DMS153 (cell line): ENCODE results near the gene CAMK1D.

ENCODE experiments used
- DNase-seq: peaks from one replicate; lab custom pipeline; 2025; lab: John Stamatoyannopoulos, UW

CAMK1D gene

DNA sequence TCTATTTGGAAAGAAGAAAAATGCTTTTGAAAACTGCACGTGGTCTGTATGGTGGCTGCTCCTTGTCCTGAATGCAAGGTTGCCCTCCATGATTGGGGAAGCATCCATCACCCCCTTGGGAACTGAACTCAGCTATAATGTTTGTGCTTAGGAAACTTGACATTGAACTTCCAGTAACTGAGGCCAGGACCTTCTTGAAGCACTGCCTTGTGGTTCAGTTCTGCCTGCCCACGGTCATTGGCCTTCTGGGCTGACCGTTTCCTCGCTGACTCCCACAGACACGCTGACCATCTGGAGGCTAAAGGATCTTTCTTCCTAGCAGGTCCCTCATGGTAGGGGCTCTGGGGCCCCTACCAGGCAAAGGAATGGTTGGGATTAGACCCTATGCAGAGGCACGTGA, 247.8 kb downstream of the CAMK1D start:
- DNase-seq: no peak

DNA sequence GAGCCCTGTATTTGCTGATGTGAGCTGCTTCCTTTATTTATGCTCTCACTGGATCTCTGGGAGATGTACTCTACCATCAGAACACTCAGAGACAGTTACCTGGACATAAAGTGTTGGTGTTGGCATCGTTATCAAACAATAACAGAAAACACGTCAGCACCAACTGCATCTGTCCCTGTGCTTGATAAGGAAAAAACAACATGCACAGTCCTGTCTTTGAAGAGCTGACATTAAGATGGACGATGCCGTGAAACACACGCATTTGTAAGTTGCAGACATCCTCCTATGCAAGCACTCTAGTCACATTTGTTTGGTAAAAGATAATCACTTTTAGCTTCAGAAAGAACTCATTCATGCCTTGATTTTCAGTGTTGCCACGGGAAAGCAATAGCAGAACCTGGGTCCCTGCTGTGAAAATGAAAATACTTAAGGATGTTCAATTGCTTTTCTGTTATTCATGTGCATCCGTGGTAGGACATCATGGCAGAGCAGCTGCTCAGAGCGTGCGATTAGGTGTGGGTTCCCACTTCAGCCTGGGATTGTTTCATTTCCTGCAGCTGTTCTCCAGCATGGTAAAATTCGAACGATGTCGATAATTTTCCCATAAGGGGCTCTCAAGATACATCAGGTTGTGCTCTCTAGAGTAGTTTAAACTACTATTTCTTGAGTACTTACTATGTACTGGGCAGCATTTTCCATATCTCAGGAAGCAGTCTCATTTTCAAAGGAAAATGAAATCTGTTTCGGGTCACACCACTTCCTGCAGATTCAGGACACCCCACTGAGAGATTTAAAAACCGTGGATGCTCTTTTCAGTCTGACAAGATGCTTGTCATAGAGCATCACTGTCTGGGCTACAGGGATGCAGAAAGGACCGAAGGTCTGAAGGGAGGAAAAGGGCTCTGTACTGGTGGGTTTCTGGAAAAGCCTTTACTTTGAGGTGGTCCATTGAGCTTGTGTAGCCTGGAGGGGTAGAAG, 248.7 kb downstream of the CAMK1D start:
- DNase-seq: peak; percentile 56

DNA sequence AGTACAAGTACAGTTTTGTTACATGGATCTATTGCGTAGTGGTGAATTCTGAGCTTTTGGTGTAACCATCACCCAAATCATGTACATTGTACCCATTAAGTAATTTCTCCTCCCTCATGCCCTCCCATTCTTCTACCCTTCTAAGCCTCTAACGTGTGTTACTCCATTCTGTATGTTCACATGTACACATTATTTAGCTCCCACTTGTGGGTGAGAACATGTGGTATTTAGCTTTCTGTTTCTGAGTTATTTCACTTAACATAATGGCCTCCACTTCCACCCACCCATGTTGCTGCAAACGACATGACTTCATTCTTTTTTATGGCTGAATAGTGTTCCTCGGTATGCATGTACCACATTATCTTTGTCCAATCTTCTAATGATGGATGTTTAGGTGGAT, 251.3 kb downstream of the CAMK1D start:
- DNase-seq: no peak

DNA sequence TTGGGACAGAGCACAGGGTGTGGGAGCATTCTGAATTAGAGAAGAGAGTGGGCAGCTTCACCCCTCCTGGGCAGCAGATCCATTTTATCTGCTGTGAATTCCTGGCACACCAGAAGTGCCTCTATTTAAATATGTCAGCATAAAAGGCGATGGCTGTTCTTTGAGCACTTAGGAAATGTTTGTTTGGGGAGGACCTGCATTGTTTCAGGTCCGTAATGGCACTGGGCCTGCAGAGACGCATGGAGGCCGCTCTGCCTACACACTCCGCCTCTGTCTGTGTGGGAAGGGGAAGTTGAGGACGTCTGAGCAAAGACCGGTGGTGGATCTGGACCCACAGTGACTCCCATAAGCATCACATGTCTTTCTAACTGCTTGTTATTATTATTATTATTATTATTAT, 253.2 kb downstream of the CAMK1D start:
- peak; percentile 19 for DNase-seq

DNA sequence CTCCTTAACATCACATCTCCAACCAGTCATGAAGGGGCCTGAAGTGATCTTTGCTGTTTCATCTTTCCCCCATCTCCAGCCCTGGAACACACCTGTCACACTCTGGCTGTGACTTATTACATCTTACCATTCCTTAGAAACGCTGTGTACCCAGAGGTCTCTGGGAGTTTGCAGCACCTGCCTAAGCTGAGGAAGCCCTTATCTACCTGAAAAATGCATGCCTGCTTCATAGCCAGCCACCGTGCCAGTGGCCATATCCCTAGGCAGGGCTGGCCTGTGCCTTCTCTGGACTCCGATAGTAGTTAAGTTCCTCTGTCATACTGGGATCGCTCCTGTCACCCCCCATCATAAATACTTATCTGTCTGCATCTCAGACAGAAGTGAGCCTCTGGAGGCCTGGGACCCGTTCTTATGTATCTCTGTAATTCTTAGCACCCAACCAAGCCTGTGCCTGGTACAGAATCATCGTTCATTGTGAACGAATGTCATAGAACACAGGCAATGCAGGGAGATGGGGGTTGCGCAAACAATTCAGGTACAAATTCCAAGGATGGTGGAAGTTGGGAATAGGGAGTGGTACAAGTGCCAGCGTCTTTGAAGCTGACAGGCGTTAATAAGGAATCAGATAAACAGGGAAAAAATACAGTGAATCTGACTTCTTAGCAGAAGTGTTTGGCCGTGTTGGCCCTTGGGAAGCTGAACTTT, 254.6 kb downstream of the CAMK1D start:
- no peak for DNase-seq

DNA sequence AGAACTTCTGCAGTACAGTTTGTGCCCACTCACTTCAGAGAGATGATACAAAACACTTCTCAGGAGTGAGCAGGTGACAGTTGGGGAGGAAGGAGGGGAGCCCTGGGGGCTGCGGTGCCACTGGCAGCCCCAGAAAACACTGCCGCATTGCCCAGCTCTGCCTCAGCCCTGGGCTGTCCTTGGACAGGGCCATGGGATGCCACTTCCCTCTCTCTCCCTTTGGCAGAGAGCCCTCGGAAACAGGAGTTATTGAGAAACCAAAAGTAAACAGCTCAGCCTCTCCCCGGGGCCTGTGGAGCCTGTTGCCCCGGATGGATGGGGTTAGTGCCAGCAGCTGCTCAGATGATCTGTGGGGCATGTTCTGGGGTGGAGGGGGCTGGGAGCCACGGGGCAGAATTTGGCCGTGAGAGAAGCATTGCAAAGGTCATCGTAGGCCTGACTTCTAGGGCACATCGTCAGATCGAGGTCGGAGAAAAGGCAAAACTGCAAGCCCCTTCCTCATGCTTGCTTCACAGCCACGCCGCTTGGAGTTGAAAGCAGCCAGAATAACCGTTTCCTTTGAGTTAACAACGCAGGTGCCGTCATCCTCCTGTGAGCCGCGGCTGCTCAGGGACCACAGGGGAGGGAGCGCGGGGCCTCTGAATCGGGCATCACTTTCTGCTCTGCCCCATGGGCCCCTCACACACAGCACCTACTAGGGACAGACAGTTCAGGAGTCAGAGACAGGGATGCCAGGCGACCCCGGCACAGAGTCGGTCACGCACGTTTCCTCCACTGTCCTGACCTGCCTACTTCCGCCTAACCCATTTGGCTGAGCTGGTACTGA, 256.4 kb downstream of the CAMK1D start:
- DNase-seq: peak; percentile 79

DNA sequence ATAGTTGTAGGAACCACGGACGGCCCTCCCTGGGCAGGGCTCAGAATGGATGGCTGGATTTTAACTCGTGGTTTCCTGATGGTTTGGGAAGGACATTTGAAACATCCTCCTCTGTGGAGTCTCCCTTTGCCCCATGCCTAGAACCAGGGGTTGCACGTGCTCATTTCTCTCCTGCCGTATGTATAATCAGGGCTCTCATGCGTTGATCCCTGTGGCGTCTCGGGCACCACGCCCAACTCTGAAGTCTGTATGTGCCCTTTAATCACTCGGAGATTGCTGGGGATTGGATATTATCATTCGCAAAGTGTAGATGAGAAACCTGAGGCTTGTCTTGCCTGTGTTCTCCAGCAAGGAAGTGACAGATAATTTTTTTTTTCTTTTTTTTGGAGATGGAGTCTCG, 257.1 kb downstream of the CAMK1D start:
- no peak for DNase-seq

DNA sequence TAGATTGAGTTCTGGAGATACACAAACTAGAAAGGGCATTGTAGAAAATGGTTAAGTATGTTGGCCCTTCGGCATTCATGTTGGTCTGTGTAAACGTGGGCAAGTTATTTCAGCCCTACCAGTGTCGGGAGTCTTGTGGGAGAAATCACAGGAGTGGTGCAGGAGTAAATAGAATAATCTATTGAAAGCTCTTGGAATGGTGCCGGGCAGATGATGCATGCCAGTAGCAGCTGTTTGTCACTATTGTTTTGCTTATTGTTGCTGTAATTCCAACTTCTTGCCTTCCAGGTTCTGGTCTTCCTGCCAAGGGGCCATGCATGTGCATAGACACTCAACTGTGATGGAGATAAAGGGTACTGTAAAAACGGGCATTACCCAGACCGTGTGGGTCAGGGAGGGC, 259.4 kb downstream of the CAMK1D start:
- peak; percentile 16 for DNase-seq

DNA sequence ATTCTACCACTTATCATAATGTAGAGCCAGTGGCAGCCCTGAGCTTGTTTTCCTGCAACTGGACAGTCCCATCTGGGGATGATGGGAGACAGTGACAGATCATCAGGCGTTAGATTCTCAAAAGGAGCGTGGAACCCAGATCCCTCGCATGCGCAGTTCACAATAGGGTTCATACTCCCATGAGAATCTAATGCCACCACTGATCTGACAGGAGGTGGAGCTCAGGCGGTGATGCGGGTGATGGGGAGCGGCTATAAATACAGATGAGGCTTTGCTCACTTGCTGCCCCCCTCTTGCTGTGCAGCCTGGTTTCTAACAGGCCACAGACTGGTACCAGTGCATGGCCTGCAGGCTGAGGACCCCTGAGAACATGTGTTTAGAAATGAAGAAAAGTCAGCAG, 260.1 kb downstream of the CAMK1D start:
- DNase-seq: no peak

DNA sequence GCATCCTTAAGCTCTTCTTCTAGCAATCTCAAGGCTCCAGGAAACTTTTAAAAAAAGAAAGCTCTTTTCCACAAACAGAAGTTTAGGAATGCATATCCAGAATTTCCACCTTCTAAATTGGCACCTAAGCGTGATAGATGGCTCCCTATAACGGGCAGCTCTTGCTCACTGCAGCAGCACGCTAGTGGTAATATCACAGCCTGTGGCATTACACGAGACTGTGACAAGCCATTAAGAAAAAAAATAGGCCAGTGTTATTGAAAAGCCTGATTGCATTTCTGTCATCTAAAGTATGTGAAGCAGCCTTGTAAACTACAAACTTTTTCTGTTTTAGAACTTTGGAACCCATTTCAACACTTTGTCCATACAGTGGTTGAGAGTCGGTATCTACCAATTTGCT, 263.8 kb downstream of the CAMK1D start:
- DNase-seq: no peak

DNA sequence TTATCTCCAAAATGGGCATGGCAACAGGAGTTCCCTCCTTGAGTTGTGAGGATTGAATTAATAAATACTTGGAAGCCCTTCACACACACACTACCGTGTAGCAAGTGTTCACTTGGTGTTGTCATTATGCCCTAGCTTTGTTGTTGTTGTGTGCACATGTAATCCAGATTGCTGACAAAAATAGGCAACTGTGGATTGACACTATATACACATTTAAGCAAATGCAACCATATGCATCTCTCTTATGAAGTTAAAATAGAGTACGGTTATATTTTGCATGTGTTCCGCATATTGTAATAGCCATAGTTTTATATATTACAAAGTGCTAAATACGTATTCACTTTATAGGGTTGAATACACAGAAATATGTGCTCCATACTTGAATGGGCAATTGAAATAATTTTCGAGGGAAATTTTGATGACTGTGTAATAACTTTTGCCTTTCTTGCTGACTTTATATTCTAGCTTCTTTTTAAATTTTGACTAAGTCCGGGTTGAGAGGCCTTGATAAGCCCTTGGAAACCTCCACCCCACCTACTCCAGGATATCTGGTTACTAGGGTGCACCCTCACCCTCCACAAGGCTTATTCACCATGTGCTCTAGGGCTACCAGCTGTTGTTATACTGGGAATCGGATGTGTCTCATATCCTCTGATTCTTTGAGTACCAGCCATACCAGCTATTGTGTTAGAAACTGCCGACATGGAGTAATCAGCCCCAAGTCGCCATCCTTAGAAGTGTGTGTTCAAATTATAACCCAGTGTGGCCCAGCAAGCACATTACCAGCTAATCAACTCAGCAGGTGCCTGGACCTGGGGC, 265.0 kb downstream of the CAMK1D start:
- peak; percentile 12 for DNase-seq

DNA sequence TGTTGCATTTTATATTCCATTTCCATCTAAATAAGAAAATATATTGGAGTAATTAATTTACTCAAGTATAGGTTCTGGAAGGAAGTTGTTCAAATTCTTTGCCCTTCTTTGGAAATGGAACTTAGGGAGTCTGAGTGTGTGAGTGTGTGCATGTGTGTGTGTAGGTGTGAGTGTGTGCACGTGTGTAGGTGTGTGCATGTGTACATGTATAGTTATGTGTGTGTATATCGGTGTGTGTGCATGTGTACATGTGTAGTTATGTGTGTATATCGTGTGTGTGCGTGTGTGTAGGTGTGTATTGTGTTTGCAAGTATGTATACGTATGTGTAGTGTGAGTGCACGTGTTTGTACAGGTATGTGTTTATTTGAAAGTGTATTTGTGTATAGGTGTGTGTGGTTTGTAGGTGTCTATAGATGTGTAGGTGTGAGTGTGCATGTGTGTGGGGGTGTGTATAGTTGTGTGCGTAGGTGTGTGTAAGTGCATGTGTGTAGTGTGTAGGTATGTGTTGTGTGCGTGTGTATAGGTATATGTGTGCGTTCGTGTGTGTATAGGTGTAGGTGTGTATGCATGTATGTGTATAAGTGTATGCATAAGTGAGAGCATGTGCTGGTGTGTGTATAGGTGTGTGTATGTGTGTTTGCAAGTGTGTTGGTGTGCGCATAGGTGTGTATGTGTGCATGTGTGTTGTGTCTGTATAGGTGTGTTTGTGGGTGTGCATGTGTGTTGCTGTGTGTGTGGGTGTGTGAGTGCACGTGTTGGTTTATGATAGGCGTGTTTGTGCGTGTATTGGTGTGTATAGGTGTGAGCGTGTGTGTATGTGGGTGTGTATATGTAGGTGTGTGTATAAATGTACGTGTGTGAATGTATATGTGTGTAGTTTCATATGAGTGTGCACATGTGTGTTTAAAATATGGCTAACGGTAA, 266.2 kb downstream of the CAMK1D start:
- no peak for DNase-seq

DNA sequence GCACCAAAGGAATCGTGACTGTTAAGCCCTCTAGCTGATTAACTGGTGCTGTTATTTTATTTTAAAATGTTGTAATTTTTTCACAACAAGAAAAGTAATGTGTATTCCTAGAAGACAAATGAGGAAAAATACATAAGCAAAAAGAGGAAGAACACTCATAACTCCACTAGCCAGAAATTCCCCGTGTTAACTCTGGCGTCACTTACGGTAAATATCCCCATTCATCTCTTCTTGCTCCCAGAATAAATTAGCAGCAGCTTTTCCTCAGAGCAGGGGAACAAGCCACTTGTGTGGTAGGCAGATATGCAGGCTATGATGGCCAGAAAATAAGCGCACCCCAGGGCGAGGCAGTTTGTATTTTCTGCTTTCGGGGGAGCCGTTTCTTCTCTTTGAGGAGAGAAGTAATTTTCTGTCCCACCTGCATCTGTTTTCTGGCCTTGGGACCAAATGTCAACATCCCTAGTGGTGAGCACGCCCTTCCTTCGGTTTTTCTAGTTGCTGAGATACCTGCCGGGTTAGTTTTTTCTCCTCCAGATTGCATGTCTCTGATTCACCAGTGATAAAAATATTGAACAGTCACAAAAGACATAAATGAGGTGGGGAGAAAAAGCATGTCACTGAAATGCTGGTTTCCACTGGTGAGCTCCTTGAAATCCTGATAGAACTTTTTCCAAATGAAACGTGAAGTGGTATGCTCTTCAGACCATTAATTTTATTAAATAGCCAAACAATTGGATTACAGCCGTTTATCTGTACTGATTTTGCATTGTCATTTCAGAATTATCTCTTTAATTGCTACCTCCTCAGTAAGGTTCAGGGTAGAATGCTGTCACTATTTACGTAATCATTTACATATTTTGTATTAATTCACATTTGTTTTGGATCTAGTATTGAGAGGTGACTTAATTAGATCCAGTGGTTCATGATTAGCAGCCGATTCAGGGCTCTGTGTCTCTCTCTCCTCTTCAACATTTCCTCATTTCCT, 268.1 kb downstream of the CAMK1D start:
- peak; percentile 8 for DNase-seq

DNA sequence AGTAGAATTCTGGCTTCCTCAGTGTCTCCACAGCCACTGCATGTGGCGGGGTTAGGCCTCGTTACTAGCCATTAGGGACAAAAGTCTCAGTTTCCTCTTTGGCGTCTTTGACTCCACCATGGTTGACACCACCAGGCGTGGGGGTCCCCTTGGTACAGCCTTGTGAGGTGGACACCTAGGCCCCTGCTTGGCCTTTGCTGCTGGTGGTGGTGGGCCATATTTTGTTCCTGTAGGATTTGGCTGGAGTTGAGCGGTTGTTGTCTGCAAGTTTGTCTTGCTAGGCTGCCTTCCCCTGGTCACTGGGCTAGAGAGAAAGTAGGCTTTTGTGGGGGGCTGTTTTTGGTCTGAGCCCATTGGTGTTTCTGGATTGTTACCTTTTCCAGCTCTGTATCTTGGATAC, 272.7 kb downstream of the CAMK1D start:
- no peak for DNase-seq

DNA sequence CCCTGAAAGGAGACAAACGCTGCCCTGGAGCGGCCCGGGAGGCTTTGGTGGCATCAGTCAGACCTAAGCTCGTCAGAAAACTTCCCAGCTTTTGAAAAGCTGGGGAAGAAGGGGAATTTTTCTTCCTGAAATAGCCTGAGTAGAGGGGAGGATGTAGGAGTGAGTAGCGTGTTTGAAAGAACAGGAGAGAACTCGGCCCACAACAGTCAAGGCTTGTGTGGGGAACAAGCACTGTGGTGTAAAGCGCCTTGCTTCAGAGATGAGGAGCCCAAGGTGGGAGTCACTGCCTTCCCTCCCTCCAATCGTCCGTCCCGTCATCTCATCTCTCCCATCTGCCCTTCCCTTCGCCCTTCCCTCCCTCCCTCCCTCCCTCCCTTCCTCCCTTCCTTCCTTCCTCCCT, 273.3 kb downstream of the CAMK1D start:
- DNase-seq: no peak

DNA sequence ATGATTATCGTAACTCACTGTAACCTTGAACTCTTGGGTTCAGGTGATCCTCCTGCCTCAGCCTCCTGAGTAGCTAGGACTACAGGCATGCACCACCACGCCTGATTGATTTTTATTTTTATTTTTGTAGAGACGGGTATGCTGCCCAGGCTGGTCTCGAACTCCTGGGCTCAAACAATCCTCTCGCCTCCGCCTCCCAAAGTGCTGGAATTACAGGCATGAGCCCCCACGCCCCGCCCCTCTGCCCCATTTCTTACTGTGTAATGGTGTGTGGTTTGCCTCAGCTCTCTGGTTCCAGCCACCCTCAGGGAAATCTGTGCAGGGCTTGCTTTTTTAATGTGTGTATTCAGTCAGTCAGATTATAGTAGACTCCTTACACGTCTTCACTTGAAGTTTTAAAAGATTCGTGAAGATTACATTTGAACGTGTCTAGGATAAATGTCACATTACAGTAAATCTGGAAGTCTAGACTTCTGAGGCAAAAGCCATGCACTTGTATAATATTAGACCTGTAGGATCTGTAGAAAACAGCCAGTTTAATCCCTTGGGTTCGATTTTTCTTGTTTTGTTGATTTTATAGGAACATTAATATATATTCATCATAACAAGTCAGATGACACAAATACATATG, 276.2 kb downstream of the CAMK1D start:
- no peak for DNase-seq

DNA sequence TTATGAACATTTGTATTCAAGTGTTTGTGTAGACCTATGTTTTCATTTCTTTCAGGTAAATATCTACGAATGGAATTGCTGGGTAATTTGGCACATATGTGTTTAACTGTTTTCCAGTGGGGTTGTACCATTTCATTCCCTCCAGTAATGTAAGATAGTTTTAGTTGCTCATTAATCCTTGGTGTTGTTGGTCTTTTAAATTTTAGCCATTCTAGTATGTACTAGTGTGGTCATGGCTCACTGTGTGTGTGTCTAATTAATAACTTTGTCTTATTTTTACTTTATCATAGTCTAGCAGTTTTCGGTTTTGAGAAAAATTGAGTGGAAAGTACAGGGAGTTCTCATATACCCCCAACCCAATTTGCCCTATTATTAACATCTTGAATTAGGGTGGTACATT, 278.8 kb downstream of the CAMK1D start:
- DNase-seq: no peak

DNA sequence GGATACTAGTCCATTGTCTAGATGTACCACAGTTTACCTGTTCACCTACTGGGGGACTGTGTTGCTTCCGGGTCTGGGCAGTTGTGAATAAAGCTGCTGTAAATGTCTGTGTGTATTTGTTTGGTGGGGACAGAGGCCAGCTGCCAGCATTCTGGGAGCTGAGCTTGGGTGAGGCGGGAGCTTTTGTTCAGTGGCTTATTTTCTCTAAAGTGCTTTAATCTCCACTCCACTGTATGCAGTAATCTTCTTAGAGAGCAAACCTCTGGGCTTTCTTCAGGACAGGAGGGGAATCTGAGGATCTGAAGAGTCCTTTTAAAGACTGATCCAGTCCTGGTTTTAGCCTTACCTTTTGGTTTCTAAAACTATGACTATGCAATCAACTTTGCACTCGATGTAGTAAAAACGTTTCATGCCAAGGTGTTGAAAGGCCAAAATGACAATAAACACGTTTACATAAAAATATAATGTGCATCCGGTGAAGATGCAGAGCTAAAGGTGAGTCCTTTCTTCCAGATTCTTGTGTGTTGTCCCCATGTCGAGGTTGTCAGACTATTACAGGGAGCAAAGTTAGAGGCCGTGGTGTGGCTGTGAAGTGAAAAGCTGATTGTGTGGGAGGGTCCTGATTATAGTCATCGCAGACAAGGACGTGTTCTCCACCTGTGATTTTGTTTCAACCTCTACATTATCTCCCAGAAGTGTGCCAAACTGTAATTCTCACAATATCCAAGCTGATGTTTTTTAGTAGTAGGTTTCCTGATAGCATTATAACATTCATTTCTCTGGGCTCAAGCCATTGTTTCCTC, 279.8 kb downstream of the CAMK1D start:
- peak; percentile 39 for DNase-seq
